GM10266 (cell line): ENCODE measurements around the gene NOL4L.

Source experiments
- DNase-seq: peaks from one replicate; pipeline ENCODE4 v3.0.0; 2012; ENCODE audit errors: extremely low spot score
- TF ChIP-seq, protein P1 (sequence below): IDR thresholded peaks from 2 replicates; pipeline ENCODE4 v1.5.1; 2012; ENCODE audit warnings: mild to moderate bottlenecking, low read depth; ENCODE audit not compliant: control insufficient read depth, insufficient read depth; ENCODE audit errors: missing control alignments

The NOL4L gene

DNA sequence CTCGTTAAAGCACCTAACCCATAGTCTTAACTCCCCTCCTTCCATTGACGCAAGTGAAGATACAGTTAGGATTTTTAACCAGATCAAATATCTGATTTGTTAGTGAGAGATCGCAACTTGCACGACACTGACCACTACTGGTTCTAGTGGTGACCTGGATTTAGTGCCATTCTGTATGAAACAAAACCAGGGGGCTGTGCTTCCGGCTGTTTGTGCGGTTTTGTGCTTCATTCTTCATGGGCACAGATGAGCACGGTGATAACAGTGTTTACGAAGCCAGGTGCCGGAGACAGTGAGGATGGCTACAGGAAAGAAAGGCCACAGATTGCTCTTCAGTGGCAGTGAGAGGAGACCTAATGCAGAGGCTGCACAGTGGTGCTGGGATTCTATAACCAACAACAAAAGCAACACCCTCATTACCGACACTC, 75.5 kb downstream of the NOL4L start:
- DNase-seq: no peak
- TF ChIP-seq, protein P1, sequence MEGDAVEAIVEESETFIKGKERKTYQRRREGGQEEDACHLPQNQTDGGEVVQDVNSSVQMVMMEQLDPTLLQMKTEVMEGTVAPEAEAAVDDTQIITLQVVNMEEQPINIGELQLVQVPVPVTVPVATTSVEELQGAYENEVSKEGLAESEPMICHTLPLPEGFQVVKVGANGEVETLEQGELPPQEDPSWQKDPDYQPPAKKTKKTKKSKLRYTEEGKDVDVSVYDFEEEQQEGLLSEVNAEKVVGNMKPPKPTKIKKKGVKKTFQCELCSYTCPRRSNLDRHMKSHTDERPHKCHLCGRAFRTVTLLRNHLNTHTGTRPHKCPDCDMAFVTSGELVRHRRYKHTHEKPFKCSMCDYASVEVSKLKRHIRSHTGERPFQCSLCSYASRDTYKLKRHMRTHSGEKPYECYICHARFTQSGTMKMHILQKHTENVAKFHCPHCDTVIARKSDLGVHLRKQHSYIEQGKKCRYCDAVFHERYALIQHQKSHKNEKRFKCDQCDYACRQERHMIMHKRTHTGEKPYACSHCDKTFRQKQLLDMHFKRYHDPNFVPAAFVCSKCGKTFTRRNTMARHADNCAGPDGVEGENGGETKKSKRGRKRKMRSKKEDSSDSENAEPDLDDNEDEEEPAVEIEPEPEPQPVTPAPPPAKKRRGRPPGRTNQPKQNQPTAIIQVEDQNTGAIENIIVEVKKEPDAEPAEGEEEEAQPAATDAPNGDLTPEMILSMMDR: peak; percentile 23

DNA sequence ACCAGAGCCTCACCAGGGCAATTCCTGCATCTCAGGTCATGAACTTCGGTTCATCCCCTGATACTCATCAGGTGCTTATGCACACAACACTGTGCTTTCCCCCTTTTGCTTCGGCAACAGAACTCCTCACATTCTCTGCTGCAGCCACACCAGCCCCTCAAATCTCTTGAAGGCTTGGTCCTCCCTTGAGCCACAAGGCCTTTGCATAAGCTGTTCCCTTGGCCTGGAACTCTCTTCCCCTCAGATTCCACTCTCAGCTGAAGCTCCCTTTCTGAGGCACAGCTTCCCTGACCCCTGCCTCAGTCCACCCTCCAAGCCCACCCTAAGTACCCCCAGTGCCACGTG, 76.4 kb downstream of the NOL4L start:
- DNase-seq: no peak
- TF ChIP-seq, protein P1: no peak

DNA sequence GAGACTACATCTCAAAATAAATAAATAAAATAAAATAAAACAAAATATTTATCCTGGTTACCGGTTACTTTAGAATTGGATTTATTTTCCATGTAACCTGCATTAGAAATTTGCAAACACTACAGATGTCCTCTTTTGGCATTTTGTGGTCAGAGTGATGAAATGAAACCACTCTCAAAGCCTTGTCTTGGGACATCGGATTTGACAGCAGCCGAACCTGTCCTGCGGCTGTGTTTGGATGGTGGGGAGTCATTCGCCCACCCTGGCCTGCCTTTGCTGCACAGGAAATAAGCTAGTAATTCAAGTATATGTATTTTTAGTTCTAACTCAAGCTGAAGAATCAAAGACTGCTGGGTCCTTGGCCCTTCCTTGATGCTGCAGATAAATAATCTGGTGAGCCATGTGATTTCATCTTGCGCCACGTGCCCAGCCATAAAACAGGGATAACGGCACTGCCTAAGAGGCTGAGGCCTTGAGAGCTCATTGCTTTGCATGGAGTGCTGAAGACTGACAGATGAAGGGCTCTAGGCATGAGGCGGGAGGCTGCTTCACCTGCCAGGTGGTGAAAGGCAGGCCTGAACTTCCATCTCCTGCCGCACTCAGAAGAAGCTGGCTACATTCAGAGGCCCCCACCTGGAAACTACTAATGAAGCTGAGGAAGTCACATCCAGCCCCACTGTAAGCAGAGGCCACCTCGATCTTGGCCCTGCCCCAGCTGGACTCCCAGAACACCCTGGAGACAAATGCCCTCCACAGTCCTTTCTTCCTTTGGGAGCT, 76.9 kb downstream of the NOL4L start:
- no peak for DNase-seq
- TF ChIP-seq, protein P1: no peak

DNA sequence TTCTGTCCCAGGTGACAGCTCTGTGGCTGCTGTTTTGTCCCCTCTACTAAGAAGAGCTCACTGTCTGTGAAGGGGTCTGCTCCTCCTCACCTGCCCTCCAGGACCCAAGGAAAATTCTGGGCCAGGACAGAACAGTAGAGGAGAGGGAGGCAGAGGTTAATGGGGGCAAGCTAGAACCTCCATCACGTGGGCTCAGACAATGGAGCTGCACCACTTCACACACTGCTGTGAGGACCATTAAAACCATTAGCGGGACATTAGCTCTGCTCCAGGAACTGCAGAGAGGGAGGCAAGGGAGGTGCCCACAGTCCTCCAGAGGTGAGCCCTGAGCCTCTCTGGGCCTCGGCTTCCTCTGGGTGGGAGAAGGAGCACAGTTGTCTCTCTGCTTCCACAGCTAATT, 78.4 kb downstream of the NOL4L start:
- TF ChIP-seq, protein P1: no peak

DNA sequence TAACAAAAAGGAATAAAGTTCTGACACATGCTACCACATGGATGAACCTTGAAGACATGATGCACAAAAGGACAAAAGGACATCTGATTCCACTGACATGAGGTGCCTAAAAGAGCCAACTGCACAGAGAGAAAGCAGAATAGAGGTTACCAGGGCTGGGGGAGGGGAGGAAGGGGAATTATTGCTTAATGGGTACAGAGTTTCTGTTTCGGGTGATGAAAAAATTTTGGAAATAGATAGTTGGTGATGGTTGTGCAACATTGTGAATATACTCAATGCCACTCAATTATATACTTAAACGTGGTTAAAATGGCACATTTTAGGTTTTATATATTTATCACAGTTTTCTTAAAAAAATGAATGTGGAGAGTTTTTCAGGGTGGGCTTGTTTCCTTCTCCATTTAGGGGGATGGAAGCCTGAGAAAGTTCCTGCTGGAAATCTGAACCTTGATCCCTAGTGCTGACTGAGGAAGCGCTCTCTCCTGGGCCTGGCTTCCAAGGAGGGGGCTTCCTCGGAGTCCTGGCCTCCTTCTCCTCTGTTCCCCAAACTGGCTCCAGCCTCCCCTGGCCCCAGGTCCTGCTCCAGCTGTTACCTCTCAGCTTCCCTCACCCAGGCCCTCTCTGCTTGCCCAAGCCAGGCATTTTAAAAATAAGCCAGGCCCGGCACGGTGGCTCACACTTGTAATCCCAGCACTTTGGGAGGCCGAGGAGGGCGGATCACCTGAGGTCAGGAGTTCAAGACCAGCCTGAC, 79.2 kb downstream of the NOL4L start:
- DNase-seq: no peak
- TF ChIP-seq, protein P1: no peak

More for the DNA sequence above, 78.4 kb downstream of the NOL4L start:
- no peak for DNase-seq

DNA sequence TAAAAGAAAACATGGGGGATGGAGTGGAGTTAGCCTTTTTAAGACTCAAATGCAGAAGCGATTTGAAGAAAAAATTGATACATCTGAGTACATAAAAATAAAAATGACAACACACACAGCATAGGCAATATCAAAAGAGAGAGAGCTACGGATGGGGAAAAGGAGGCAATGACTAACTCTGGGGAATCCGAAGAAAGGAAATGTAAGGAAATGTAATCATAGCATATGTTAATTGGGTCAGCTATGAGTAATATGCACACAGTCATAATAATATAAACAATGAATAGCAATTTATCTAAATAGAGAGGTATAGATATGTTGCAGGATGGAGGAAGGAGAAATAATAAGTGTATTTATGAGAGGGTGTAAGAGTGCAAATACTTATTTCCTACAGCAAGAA, 83.4 kb downstream of the NOL4L start:
- DNase-seq: no peak
- TF ChIP-seq, protein P1: no peak
